Body of pancreas (tissue), 4 donors: Measurements from ENCODE around the gene GP1BA. TPM values are rescaled to one million over a fixed set of nuclear protein-coding genes. Genes with fewer than 3 reads are reported as not detected.
"Not testable (repeated sequence)": the region's sequence is repeated elsewhere in the genome, so short reads cannot be mapped to it uniquely, and the experiment has no call there.

ENCODE experiments used
- ATAC-seq: fragments of 150-250 bp; one replicate; pipeline ENCODE4 v1.9.1; 2016
- DNase-seq, 4 donors: peaks; one replicate each; pipeline ENCODE4 v3.0.0-alpha.2; 2019
- H3K27ac ChIP-seq, 4 donors: fragments of 200-600 bp; sonication (generic); 1 replicate in 3 of 4; 2 replicates in 1 of 4; pipeline versions ENCODE4 v1.5.1 to v1.6.1; 2016 to 2019; ENCODE audit warnings: mild to moderate bottlenecking in 1 of 4, mixed read lengths in 1 of 4, moderate library complexity in 1 of 4
- H3K27me3 ChIP-seq, 2 donors: fragments of 200-600 bp; sonication (generic); one replicate each; pipeline ENCODE4 v1.6.0; 2016; ENCODE audit warnings: mild to moderate bottlenecking in 1 of 2
- H3K36me3 ChIP-seq, 2 donors: fragments of 200-600 bp; sonication (generic); replicated peaks in 1 of 2; 2 replicates each; pipeline ENCODE4 v1.5.1; 2016; ENCODE audit warnings: low read depth in 2 of 2; ENCODE audit not compliant: insufficient read depth in 1 of 2
- H3K4me1 ChIP-seq: fragments of 200-600 bp; sonication (generic); one replicate; pipeline ENCODE4 v1.6.0; 2016
- H3K4me3 ChIP-seq, 2 donors: fragments of 200-600 bp; sonication (generic); 1 replicate in 1 of 2; 2 replicates in 1 of 2; pipeline ENCODE4 v1.5.1; 2016 to 2019
- H3K9me3 ChIP-seq, 3 donors: fragments of 200-600 bp; sonication (generic); 1 replicate in 2 of 3; 2 replicates in 1 of 3; pipeline ENCODE4 v1.5.1; 2016
- CTCF ChIP-seq, 7 experiments: fragments of 450-650 bp in 4 of 7; fragments of 200-600 bp in 3 of 7; sonication (generic) in 3 of 7; IDR thresholded peaks; one replicate each; pipeline ENCODE4 v1.5.1; 2016 to 2019; ENCODE audit warnings: antibody characterized with exemption in 7 of 7
- POLR2A ChIP-seq, 3 donors: fragments of 450-650 bp; IDR thresholded peaks; one replicate each; pipeline ENCODE4 v1.6.1; 2016; ENCODE audit warnings: antibody characterized with exemption in 3 of 3, mild to moderate bottlenecking in 2 of 3
- WGBS, 2 donors: methylation state at CpG; one replicate each; pipeline ENCODE4 v1.1.5; 2017; 5-methylcytosine and 5-hydroxymethylcytosine counted together
- intact Hi-C: fragments of 100-400 bp; cut with DNase I; formaldehyde crosslinking; loops from one replicate; pipeline ENCODE4 v1.15.1; 2023
- total RNA-seq, 2 donors: library from RNA; depleted of rRNA; stranded (reverse); fragments of >200 nt; gene quantifications; one replicate each; pipeline ENCODE4 v1.1.0, GENCODE V29; 2016

The GP1BA gene
- total RNA-seq, 2 donors from 2014 or later, result not detected

GRCh38 chr17:4919511-4920047, 12.5 kb upstream of the GP1BA start:
- H3K27ac ChIP-seq, result no peak overlapping the region
- DNase-seq (no peak), ATAC-seq (no peak)
- TF ChIP-seq CTCF (IDR thresholded peaks at IDR 0.05), result no peak
- TF ChIP-seq POLR2A (IDR thresholded peaks at IDR 0.05), result no peak
- WGBS, 2 donors, result 68 to 73% methylated on average over 8 of the region's 8 CpGs
- H3K9me3 ChIP-seq, result no peaks in the 10 kb centered on the region
- no peak overlapping the region for H3K4me3 ChIP-seq
- H3K27me3 ChIP-seq, result no peaks in the 10 kb centered on the region
- no peaks in the 10 kb centered on the region for H3K4me1 ChIP-seq
- intact Hi-C loops, result loop anchor here (10.0 kb wide), 1 partner anchor 145 kb away; no protein-coding TSS in a partner anchor
- no peaks in the 10 kb centered on the region for H3K36me3 ChIP-seq

GRCh38 chr17:4920351-4921048, 11.6 kb upstream of the GP1BA start:
- Histone ChIP-seq H3K27ac (no peak overlapping the region), H3K36me3 (no peaks in the 10 kb centered on the region), H3K4me3 (no peak overlapping the region), H3K27me3 (no peaks in the 10 kb centered on the region), H3K9me3 (no peaks in the 10 kb centered on the region), H3K4me1 (no peaks in the 10 kb centered on the region)
- intact Hi-C loops, result no loop called here
- TF ChIP-seq CTCF (IDR thresholded peaks at IDR 0.05) (no peak), POLR2A (IDR thresholded peaks at IDR 0.05) (no peak)
- peak in 1 of 4 donors; percentile 50 for DNase-seq
- no peak for ATAC-seq
- WGBS, 2 donors, result 78 to 84% methylated on average over 10 of the region's 10 CpGs

GRCh38 chr17:4921320-4921719, 10.8 kb upstream of the GP1BA start:
- intact Hi-C loops, result no loop called here
- no peaks in the 10 kb centered on the region for H3K9me3 ChIP-seq
- H3K27me3 ChIP-seq, result no peaks in the 10 kb centered on the region
- DNase-seq (no peak), ATAC-seq (no peak)
- 84 to 94% methylated on average over 4 of the region's 4 CpGs for WGBS, 2 donors
- H3K4me3 ChIP-seq, result no peak overlapping the region
- no peak overlapping the region for H3K27ac ChIP-seq
- TF ChIP-seq POLR2A (IDR thresholded peaks at IDR 0.05) (no peak), CTCF (IDR thresholded peaks at IDR 0.05) (no peak)
- H3K4me1 ChIP-seq, result no peaks in the 10 kb centered on the region
- no peaks in the 10 kb centered on the region for H3K36me3 ChIP-seq

- ATAC-seq, H3K9me3 ChIP-seq, DNase-seq, H3K27ac ChIP-seq, intact Hi-C loops, H3K4me1 ChIP-seq, H3K27me3 ChIP-seq, H3K4me3 ChIP-seq, H3K36me3 ChIP-seq: not testable (repeated sequence)
- 77 to 83% methylated on average over 24 of the region's 24 CpGs for WGBS, 2 donors
These were observed 5.3 kb upstream of the GP1BA start for GRCh38 chr17:4926577-4927335.

GRCh38 chr17:4928881-4929280, 3.2 kb upstream of the GP1BA start:
- ATAC-seq, result no peak
- no peaks in the 10 kb centered on the region for H3K36me3 ChIP-seq
- TF ChIP-seq POLR2A (IDR thresholded peaks at IDR 0.05) (no peak), CTCF (IDR thresholded peaks at IDR 0.05) (no peak)
- H3K4me1 ChIP-seq, result no peaks in the 10 kb centered on the region
- H3K4me3 ChIP-seq, result no peak overlapping the region
- H3K27me3 ChIP-seq, result no peaks in the 10 kb centered on the region
- H3K9me3 ChIP-seq, result no peaks in the 10 kb centered on the region
- intact Hi-C loops, result no loop called here
- WGBS, 2 donors, result 92 to 93% methylated on average over 18 of the region's 18 CpGs
- H3K27ac ChIP-seq, result no peak overlapping the region
- no peak for DNase-seq
